GM23338 (cell line): Measurements from ENCODE around the gene REG3A.

Source experiments
- CREB1 ChIP-seq: fragments of 250-450 bp; sonication (Bioruptor Pico); IDR thresholded peaks from 2 replicates; pipeline ENCODE4 v1.5.0; 2020; ENCODE audit warnings: low read depth, mild to moderate bottlenecking, moderate library complexity
- EZH2 ChIP-seq: fragments of 200-600 bp; sonication (generic); IDR thresholded peaks from one replicate; pipeline ENCODE4 v1.8.0; 2017; ENCODE audit warnings: antibody characterized with exemption, mild to moderate bottlenecking, low read depth; ENCODE audit not compliant: unreplicated experiment
- EZH2phosphoT487 ChIP-seq: fragments of 200-600 bp; sonication (generic); IDR thresholded peaks from one replicate; pipeline ENCODE4 v1.8.1; 2018; ENCODE audit warnings: antibody characterized with exemption; ENCODE audit not compliant: unreplicated experiment
- JUNB ChIP-seq: IDR thresholded peaks from one replicate; pipeline ENCODE4 v1.6.1; 2016; ENCODE audit warnings: antibody characterized with exemption; ENCODE audit not compliant: unreplicated experiment
- NANOG ChIP-seq: IDR thresholded peaks from 2 replicates; pipeline ENCODE4 v1.6.1; 2016; ENCODE audit warnings: antibody characterized with exemption, borderline replicate concordance
- POLR2AphosphoS5 ChIP-seq: IDR thresholded peaks from 2 replicates; pipeline ENCODE4 v1.6.1; 2016; ENCODE audit warnings: antibody characterized with exemption, low read depth
- REST ChIP-seq: IDR thresholded peaks from one replicate; pipeline ENCODE4 v1.6.1; 2018; ENCODE audit warnings: antibody characterized with exemption; ENCODE audit not compliant: unreplicated experiment
- ZNF114 ChIP-seq: fragments of 250-450 bp; sonication (Bioruptor Pico); IDR thresholded peaks from 2 replicates; pipeline ENCODE4 v1.5.0; 2020; ENCODE audit warnings: mild to moderate bottlenecking, moderate library complexity
- ZNF331 ChIP-seq: fragments of 250-450 bp; sonication (Bioruptor Pico); IDR thresholded peaks from 2 replicates; pipeline ENCODE4 v1.5.0; 2020; ENCODE audit warnings: low read depth, mild to moderate bottlenecking, moderate library complexity
- TF ChIP-seq, protein P1 (sequence below), 2 experiments: fragments of 200-600 bp in 1 of 2; sonication (generic) in 1 of 2; conservative IDR thresholded peaks; 2 replicates each; pipeline versions ENCODE4 v1.5.1 to v1.6.1; 2016 to 2017; ENCODE audit warnings: antibody characterized with exemption in 2 of 2, low read depth in 2 of 2, mild to moderate bottlenecking in 2 of 2, moderate library complexity in 1 of 2
- TF ChIP-seq, protein P2 (sequence below): IDR thresholded peaks from 2 replicates; pipeline ENCODE4 v1.6.1; 2016; ENCODE audit warnings: antibody characterized with exemption
- TF ChIP-seq, protein P3 (sequence below): fragments of 250-450 bp; sonication (Bioruptor Pico); IDR thresholded peaks from 2 replicates; pipeline ENCODE4 v1.5.0; 2020; ENCODE audit warnings: mild to moderate bottlenecking, moderate library complexity

DNA sequence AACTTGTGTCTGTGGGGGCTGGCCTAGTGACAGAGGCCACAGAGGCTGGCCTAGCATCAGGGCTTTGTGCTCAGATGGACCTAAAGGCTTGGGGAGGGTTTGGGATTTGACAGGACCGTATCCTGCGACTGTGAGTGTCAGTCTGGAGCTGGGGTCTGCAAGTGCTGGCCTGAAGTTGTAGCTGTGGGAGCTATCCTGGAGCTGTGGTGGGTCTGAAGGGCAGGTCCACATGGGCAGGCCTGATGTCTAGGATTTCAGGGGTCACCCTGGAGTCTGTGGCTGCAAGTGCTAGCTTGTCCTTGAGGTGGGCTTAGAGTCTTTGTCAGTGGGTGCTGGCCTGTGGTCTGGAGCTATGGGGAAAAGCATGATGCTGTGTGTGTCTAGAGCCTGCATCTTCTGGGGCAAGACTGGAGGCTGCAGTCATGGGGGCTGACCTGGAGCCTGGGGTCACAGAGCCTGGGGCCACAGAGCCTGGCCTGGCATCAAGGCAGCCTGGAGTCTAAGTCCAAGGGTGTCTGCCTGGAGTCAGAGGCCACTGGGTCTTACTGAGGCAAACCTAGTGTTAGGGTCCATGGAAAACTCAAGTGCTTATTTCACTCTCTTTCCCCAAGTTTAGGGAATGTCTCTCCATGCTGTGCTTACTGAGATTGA lies 3.6 kb downstream of the REG3A start:
- TF ChIP-seq, protein P1, sequence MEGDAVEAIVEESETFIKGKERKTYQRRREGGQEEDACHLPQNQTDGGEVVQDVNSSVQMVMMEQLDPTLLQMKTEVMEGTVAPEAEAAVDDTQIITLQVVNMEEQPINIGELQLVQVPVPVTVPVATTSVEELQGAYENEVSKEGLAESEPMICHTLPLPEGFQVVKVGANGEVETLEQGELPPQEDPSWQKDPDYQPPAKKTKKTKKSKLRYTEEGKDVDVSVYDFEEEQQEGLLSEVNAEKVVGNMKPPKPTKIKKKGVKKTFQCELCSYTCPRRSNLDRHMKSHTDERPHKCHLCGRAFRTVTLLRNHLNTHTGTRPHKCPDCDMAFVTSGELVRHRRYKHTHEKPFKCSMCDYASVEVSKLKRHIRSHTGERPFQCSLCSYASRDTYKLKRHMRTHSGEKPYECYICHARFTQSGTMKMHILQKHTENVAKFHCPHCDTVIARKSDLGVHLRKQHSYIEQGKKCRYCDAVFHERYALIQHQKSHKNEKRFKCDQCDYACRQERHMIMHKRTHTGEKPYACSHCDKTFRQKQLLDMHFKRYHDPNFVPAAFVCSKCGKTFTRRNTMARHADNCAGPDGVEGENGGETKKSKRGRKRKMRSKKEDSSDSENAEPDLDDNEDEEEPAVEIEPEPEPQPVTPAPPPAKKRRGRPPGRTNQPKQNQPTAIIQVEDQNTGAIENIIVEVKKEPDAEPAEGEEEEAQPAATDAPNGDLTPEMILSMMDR (conservative IDR thresholded peaks at IDR 0.05; ENCODE audit: low read depth in 2 of 2): no peak
- TF ChIP-seq REST (no peak), POLR2AphosphoS5 (no peak), EZH2 (no peak), JUNB (no peak), EZH2phosphoT487 (no peak), ZNF114 (CRISPR knock-in tag) (no peak), ZNF331 (CRISPR knock-in tag) (no peak), CREB1 (CRISPR knock-in tag) (no peak), NANOG (no peak)
- TF ChIP-seq, protein P2, sequence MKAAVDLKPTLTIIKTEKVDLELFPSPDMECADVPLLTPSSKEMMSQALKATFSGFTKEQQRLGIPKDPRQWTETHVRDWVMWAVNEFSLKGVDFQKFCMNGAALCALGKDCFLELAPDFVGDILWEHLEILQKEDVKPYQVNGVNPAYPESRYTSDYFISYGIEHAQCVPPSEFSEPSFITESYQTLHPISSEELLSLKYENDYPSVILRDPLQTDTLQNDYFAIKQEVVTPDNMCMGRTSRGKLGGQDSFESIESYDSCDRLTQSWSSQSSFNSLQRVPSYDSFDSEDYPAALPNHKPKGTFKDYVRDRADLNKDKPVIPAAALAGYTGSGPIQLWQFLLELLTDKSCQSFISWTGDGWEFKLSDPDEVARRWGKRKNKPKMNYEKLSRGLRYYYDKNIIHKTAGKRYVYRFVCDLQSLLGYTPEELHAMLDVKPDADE: no peak
- TF ChIP-seq, protein P3, sequence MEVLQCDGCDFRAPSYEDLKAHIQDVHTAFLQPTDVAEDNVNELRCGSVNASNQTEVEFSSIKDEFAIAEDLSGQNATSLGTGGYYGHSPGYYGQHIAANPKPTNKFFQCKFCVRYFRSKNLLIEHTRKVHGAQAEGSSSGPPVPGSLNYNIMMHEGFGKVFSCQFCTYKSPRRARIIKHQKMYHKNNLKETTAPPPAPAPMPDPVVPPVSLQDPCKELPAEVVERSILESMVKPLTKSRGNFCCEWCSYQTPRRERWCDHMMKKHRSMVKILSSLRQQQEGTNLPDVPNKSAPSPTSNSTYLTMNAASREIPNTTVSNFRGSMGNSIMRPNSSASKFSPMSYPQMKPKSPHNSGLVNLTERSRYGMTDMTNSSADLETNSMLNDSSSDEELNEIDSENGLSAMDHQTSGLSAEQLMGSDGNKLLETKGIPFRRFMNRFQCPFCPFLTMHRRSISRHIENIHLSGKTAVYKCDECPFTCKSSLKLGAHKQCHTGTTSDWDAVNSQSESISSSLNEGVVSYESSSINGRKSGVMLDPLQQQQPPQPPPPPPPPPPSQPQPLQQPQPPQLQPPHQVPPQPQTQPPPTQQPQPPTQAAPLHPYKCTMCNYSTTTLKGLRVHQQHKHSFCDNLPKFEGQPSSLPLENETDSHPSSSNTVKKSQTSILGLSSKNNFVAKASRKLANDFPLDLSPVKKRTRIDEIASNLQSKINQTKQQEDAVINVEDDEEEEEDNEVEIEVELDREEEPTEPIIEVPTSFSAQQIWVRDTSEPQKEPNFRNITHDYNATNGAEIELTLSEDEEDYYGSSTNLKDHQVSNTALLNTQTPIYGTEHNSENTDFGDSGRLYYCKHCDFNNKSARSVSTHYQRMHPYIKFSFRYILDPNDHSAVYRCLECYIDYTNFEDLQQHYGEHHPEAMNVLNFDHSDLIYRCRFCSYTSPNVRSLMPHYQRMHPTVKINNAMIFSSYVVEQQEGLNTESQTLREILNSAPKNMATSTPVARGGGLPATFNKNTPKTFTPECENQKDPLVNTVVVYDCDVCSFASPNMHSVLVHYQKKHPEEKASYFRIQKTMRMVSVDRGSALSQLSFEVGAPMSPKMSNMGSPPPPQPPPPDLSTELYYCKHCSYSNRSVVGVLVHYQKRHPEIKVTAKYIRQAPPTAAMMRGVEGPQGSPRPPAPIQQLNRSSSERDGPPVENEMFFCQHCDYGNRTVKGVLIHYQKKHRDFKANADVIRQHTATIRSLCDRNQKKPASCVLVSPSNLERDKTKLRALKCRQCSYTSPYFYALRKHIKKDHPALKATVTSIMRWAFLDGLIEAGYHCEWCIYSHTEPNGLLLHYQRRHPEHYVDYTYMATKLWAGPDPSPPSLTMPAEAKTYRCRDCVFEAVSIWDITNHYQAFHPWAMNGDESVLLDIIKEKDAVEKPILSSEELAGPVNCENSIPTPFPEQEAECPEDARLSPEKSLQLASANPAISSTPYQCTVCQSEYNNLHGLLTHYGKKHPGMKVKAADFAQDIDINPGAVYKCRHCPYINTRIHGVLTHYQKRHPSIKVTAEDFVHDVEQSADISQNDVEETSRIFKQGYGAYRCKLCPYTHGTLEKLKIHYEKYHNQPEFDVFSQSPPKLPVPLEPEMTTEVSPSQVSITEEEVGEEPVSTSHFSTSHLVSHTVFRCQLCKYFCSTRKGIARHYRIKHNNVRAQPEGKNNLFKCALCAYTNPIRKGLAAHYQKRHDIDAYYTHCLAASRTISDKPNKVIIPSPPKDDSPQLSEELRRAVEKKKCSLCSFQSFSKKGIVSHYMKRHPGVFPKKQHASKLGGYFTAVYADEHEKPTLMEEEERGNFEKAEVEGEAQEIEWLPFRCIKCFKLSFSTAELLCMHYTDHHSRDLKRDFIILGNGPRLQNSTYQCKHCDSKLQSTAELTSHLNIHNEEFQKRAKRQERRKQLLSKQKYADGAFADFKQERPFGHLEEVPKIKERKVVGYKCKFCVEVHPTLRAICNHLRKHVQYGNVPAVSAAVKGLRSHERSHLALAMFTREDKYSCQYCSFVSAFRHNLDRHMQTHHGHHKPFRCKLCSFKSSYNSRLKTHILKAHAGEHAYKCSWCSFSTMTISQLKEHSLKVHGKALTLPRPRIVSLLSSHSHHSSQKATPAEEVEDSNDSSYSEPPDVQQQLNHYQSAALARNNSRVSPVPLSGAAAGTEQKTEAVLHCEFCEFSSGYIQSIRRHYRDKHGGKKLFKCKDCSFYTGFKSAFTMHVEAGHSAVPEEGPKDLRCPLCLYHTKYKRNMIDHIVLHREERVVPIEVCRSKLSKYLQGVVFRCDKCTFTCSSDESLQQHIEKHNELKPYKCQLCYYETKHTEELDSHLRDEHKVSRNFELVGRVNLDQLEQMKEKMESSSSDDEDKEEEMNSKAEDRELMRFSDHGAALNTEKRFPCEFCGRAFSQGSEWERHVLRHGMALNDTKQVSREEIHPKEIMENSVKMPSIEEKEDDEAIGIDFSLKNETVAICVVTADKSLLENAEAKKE: no peak
